Neural cell (in vitro differentiated cells): Measurements from ENCODE around the gene PLXDC2. TPM values are rescaled to one million over a fixed set of nuclear protein-coding genes. Genes with fewer than 3 reads are reported as not detected.

Experiments used
- H2AFZ ChIP-seq: fragments of 200-600, 300-800 bp; sonication (generic), shearing (Covaris generic); 2 replicates; pipeline ENCODE4 v1.6.0; 2014; ENCODE audit warnings: low read depth, mild to moderate bottlenecking, antibody characterized with exemption, low read length, moderate library complexity
- H3F3A ChIP-seq: fragments of 200-600 bp; shearing (Covaris generic); 2 replicates; pipeline ENCODE4 v1.6.1; 2016; ENCODE audit warnings: mild to moderate bottlenecking, moderate library complexity, mixed read lengths, antibody characterized with exemption, low read length; ENCODE audit not compliant: insufficient read depth, poor library complexity, severe bottlenecking
- H3K27ac ChIP-seq: fragments of 200-600, 300-800 bp; sonication (generic), shearing (Covaris generic); 2 replicates; pipeline ENCODE4 v1.5.1; 2014; ENCODE audit warnings: mild to moderate bottlenecking, low read length, moderate library complexity
- H3K27me3 ChIP-seq: fragments of 300-800, 200-600 bp; sonication (generic), shearing (Covaris generic); 2 replicates; pipeline ENCODE4 v1.6.0; 2014; ENCODE audit warnings: mild to moderate bottlenecking, low read depth, low read length, moderate library complexity; ENCODE audit not compliant: insufficient read depth
- H3K36me3 ChIP-seq: fragments of 300-800, 200-600 bp; sonication (generic), shearing (Covaris generic); 2 replicates; pipeline ENCODE4 v1.5.1; 2014; ENCODE audit warnings: mild to moderate bottlenecking, antibody characterized with exemption, low read length, moderate library complexity; ENCODE audit not compliant: insufficient read depth
- H3K4me2 ChIP-seq: fragments of 300-800, 200-600 bp; sonication (generic), shearing (Covaris generic); 2 replicates; pipeline ENCODE4 v1.6.0; 2014; ENCODE audit warnings: mild to moderate bottlenecking, low read length
- H3K4me3 ChIP-seq: fragments of 300-800, 200-600 bp; sonication (generic), shearing (Covaris generic); 2 replicates; pipeline ENCODE4 v1.5.1; 2014; ENCODE audit warnings: mild to moderate bottlenecking, low read length, moderate library complexity
- H3K79me2 ChIP-seq: fragments of 200-600 bp; shearing (Covaris generic); replicated peaks from 2 replicates; pipeline ENCODE4 v1.6.0; 2014; ENCODE audit warnings: mild to moderate bottlenecking, low read length, moderate library complexity; ENCODE audit not compliant: insufficient read depth
- H3K9ac ChIP-seq: fragments of 300-800, 200-600 bp; sonication (generic), shearing (Covaris generic); 2 replicates; pipeline ENCODE4 v1.6.1; 2016; ENCODE audit warnings: mild to moderate bottlenecking, low read length, mixed read lengths
- H3K9me2 ChIP-seq: fragments of 200-600 bp; shearing (Covaris generic); 2 replicates; pipeline ENCODE4 v1.6.1; 2016; ENCODE audit warnings: mild to moderate bottlenecking, low read length, mixed read lengths; ENCODE audit not compliant: insufficient read depth
- H3K9me3 ChIP-seq: fragments of 200-600, 300-800 bp; sonication (generic), shearing (Covaris generic); 2 replicates; pipeline ENCODE4 v1.6.1; 2016; ENCODE audit warnings: mild to moderate bottlenecking, mixed run types, low read length, moderate library complexity, mixed read lengths
- H4K20me1 ChIP-seq: fragments of 200-600 bp; shearing (Covaris generic); 2 replicates; pipeline ENCODE4 v1.6.1; 2016; ENCODE audit warnings: mild to moderate bottlenecking, mixed run types; ENCODE audit not compliant: insufficient read depth
- CTCF ChIP-seq: fragments of 450-650 bp; IDR thresholded peaks from 2 replicates; pipeline ENCODE4 v1.5.1; 2014; ENCODE audit warnings: antibody characterized with exemption, mild to moderate bottlenecking, moderate library complexity; ENCODE audit not compliant: poor library complexity, severe bottlenecking
- EP300 ChIP-seq: fragments of 450-650 bp; conservative IDR thresholded peaks from 2 replicates; pipeline ENCODE4 v1.6.1; 2014; ENCODE audit warnings: antibody characterized with exemption, mild to moderate bottlenecking, moderate library complexity; ENCODE audit not compliant: poor library complexity, severe bottlenecking
- EZH2 ChIP-seq: fragments of 200-600, 300-800 bp; shearing (Covaris generic), sonication (generic); IDR thresholded peaks from 2 replicates; pipeline ENCODE4 v1.6.1; 2014; ENCODE audit warnings: antibody characterized with exemption, low read length, borderline replicate concordance, mild to moderate bottlenecking; ENCODE audit not compliant: insufficient read depth, poor library complexity, severe bottlenecking
- MXI1 ChIP-seq: fragments of 450-650 bp; conservative IDR thresholded peaks from 2 replicates; pipeline ENCODE4 v1.6.1; 2014; ENCODE audit warnings: antibody characterized with exemption, mild to moderate bottlenecking; ENCODE audit not compliant: poor library complexity, severe bottlenecking
- POLR2AphosphoS5 ChIP-seq: IDR thresholded peaks from 2 replicates; pipeline ENCODE4 v1.6.1; 2012
- RAD21 ChIP-seq: fragments of 450-650 bp; conservative IDR thresholded peaks from 2 replicates; pipeline ENCODE4 v1.6.1; 2014; ENCODE audit warnings: antibody characterized with exemption, mild to moderate bottlenecking, moderate library complexity
- SMC3 ChIP-seq: fragments of 450-650 bp; conservative IDR thresholded peaks from 2 replicates; pipeline ENCODE4 v1.6.1; 2014; ENCODE audit warnings: antibody characterized with exemption, mild to moderate bottlenecking, moderate library complexity; ENCODE audit not compliant: poor library complexity
- TAF1 ChIP-seq: IDR thresholded peaks from 2 replicates; pipeline ENCODE4 v1.6.1; 2012; ENCODE audit warnings: low read depth
- polyA plus RNA-seq: library from polyadenylated mRNA; depleted of rRNA; stranded (reverse); fragments of >200 nt; gene quantifications from 2 replicates; pipeline ENCODE4 v1.2.3, GENCODE V29; 2014
- TF ChIP-seq, protein P1 (sequence below): IDR thresholded peaks from 2 replicates; pipeline ENCODE4 v1.6.1; 2012; ENCODE audit warnings: borderline replicate concordance

PLXDC2 gene
- polyA plus RNA-seq, 1 donor from 2014 or later = 2.3 TPM

DNA sequence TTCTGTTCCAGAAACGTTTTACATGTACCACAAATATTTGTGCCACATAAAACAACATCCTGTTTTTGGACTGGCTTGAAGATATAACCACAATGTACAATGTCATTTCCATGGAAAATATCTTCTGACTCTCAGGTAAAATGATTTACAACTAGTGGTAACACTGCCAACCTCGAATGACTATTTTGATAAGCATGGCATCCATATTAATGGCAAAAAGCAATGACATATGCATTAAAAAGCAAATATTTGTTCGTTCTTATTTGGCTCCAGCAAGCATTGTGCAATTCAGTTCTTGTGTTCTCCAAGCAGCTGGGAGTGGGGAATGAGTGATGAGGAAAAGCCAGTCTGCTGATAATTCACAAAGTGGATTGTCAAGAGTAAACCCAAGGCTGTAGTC is 289.0 kb downstream of the PLXDC2 start:
- Histone ChIP-seq H3F3A (no peaks in the 10 kb centered on the region), H3K27ac (no peak overlapping the region), H3K79me2 (no peaks in the 10 kb centered on the region), H3K9me3 (no peaks in the 10 kb centered on the region), H3K27me3 (no peaks in the 10 kb centered on the region), H3K9me2 (no peaks in the 10 kb centered on the region), H3K4me2 (no peak overlapping the region), H3K36me3 (no peaks in the 10 kb centered on the region), H4K20me1 (no peaks in the 10 kb centered on the region), H3K4me3 (no peak overlapping the region), H3K9ac (no peak overlapping the region), H2AFZ (no peak overlapping the region)
- TF ChIP-seq TAF1 = no peak
- TF ChIP-seq, protein P1, sequence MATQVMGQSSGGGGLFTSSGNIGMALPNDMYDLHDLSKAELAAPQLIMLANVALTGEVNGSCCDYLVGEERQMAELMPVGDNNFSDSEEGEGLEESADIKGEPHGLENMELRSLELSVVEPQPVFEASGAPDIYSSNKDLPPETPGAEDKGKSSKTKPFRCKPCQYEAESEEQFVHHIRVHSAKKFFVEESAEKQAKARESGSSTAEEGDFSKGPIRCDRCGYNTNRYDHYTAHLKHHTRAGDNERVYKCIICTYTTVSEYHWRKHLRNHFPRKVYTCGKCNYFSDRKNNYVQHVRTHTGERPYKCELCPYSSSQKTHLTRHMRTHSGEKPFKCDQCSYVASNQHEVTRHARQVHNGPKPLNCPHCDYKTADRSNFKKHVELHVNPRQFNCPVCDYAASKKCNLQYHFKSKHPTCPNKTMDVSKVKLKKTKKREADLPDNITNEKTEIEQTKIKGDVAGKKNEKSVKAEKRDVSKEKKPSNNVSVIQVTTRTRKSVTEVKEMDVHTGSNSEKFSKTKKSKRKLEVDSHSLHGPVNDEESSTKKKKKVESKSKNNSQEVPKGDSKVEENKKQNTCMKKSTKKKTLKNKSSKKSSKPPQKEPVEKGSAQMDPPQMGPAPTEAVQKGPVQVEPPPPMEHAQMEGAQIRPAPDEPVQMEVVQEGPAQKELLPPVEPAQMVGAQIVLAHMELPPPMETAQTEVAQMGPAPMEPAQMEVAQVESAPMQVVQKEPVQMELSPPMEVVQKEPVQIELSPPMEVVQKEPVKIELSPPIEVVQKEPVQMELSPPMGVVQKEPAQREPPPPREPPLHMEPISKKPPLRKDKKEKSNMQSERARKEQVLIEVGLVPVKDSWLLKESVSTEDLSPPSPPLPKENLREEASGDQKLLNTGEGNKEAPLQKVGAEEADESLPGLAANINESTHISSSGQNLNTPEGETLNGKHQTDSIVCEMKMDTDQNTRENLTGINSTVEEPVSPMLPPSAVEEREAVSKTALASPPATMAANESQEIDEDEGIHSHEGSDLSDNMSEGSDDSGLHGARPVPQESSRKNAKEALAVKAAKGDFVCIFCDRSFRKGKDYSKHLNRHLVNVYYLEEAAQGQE = no peak
- no peak for TF ChIP-seq EZH2
- TF ChIP-seq SMC3 = no peak
- no peak for TF ChIP-seq CTCF
- TF ChIP-seq RAD21 = no peak
- TF ChIP-seq EP300 = no peak
- no peak for TF ChIP-seq POLR2AphosphoS5
- TF ChIP-seq MXI1 = no peak

GRCh38 chr10:20105931-20106330 is 289.7 kb downstream of the PLXDC2 start:
- Histone ChIP-seq H3K36me3 (no peaks in the 10 kb centered on the region), H3K79me2 (no peaks in the 10 kb centered on the region), H3F3A (no peaks in the 10 kb centered on the region), H4K20me1 (no peaks in the 10 kb centered on the region), H2AFZ (no peak overlapping the region), H3K4me2 (no peak overlapping the region), H3K9me2 (no peaks in the 10 kb centered on the region), H3K9me3 (no peaks in the 10 kb centered on the region), H3K9ac (no peak overlapping the region), H3K4me3 (no peak overlapping the region), H3K27ac (no peak overlapping the region), H3K27me3 (no peaks in the 10 kb centered on the region)
- no peak for TF ChIP-seq CTCF
- no peak for TF ChIP-seq EP300
- no peak for TF ChIP-seq POLR2AphosphoS5
- TF ChIP-seq SMC3 = no peak
- no peak for TF ChIP-seq RAD21
- TF ChIP-seq, protein P1 = no peak
- no peak for TF ChIP-seq TAF1
- TF ChIP-seq MXI1 = no peak
- TF ChIP-seq EZH2 = no peak
